ENCODE data around the gene SCAP.

DNA sequence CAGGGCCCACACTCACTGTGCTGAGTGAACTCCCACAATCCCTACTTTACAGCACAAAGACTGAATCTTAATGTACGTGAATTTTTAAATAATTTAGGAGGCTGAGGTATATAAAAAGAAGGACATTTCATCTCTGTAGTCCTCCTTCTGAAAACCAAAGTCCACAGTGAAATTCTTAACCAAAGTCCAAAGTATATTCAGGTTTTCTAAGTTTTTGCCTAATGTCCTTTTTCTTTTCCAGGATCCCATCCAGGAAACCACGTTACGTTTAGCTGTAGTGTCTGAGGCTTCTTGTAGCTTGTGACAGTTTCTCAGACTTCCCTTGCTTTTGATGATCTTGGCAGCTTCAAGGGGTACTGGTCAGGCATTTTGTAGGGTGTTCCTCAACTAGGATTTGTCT lies 44.5 kb downstream of the SCAP start:
- TF ChIP-seq, protein P1, sequence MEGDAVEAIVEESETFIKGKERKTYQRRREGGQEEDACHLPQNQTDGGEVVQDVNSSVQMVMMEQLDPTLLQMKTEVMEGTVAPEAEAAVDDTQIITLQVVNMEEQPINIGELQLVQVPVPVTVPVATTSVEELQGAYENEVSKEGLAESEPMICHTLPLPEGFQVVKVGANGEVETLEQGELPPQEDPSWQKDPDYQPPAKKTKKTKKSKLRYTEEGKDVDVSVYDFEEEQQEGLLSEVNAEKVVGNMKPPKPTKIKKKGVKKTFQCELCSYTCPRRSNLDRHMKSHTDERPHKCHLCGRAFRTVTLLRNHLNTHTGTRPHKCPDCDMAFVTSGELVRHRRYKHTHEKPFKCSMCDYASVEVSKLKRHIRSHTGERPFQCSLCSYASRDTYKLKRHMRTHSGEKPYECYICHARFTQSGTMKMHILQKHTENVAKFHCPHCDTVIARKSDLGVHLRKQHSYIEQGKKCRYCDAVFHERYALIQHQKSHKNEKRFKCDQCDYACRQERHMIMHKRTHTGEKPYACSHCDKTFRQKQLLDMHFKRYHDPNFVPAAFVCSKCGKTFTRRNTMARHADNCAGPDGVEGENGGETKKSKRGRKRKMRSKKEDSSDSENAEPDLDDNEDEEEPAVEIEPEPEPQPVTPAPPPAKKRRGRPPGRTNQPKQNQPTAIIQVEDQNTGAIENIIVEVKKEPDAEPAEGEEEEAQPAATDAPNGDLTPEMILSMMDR (IDR thresholded peaks at IDR 0.05): no peak
- TF ChIP-seq POLR2A (IDR thresholded peaks at IDR 0.05): no peak
